Measurements from ENCODE around the gene MED9. TPM values are rescaled to one million over a fixed set of nuclear protein-coding genes. Genes with fewer than 3 reads are reported as not detected.
A peak's percentile ranks its signal among the peaks of the same experiment; 100 is the strongest.

MED9 gene
- total RNA-seq, 1 donor from 2014 or later = 15.3 TPM

DNA sequence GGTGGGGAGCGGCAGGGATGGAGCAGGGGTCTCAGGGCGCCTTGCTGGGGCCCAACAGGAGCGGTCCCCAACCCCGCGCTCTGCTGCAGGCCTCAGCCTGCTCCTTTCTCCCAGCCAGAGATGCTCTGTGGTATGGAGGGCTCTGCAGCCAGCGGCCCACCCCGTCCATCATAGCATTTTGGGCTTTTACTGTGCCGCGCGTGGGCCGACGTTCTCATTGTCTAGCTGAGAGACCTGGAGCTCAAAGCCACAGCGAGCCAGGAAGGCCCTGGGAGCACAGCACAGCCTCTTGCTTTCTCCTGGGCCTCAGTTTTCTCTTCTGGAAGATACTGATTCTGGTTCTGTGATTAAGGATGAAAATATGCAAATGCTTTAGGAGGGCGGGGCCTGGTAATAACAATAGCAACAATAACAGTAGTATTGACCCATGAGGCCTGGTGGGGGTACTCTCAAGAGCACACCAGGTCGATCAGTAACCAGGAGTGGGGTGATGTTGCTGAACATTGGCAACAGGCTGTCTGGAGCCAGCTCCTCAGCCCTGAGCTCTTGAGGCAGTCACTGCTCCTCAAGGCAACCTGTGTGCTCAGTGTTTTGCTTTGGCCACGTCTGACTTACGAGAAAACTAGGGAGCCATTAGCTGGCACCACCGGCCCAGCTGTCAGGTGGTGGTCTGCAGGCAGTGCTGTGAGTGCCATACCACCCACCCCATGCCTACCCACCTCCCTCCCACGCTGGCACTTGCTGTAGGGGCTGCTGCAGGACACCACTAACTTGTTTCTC is 20.5 kb downstream of the MED9 start:
- H3K9me3 Mint-ChIP-seq = no peaks in the 10 kb centered on the region
- no peak for DNase-seq
- peaks cover 13% of the 10 kb centered on the region for H3K36me3 Mint-ChIP-seq (ENCODE audit: low read depth)
- intact Hi-C loops (cut with micrococcal nuclease) = loop anchor here (1.0 to 10.0 kb wide), 7 partner anchors 70 to 538 kb away; partner anchors contain the start of genes ATPAF2, GID4 and PEMT
- H3K27me3 Mint-ChIP-seq = peaks cover 21% of the 10 kb centered on the region
- H3K4me3 Mint-ChIP-seq = peak overlapping the region; percentile 41
- no peak overlapping the region for H3K27ac Mint-ChIP-seq
- H3K4me1 Mint-ChIP-seq = peaks cover 11% of the 10 kb centered on the region

DNA sequence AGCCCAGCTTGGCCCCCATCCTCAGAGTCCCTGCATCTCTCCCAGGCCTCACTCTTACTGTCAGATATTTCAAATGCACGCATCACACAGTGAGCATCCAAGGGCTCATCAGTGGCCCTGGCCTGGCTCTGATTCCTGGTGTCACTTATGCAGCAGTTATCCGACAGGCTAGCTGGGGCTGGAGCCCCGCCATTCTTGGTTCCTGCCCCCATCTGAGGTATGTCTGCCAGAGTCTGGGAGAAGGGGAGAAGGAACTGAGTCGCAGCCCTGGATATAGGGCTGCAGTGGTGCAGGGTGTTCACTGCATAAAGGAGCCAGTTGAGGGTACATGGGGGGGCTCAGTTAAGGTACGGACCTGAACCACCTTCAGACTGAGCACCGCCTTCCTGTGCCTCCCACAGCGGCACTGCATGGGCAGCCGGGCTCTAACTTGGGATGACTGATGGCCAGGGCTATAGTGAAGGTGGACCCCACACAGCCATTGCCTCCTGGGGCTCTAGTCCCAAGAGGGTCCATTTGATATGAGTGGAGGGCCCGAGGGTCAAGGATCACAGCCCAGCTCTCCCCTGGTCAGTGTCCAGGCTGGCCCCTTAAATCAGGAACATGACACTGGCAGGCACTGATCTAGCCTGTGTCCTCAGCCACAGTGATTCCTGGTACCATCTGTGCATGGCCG is 21.2 kb downstream of the MED9 start:
- no peak for DNase-seq
- Mint-ChIP-seq H3K36me3 (ENCODE audit: low read depth) (peaks cover 7% of the 10 kb centered on the region), H3K27ac (no peak overlapping the region), H3K4me3 (no peak overlapping the region), H3K4me1 (peaks cover 11% of the 10 kb centered on the region), H3K27me3 (peaks cover 21% of the 10 kb centered on the region), H3K9me3 (no peaks in the 10 kb centered on the region)
- intact Hi-C loops (cut with micrococcal nuclease) = loop anchor here (1.0 to 10.0 kb wide), 7 partner anchors 69 to 537 kb away; partner anchors contain the start of genes ATPAF2, GID4 and PEMT

DNA sequence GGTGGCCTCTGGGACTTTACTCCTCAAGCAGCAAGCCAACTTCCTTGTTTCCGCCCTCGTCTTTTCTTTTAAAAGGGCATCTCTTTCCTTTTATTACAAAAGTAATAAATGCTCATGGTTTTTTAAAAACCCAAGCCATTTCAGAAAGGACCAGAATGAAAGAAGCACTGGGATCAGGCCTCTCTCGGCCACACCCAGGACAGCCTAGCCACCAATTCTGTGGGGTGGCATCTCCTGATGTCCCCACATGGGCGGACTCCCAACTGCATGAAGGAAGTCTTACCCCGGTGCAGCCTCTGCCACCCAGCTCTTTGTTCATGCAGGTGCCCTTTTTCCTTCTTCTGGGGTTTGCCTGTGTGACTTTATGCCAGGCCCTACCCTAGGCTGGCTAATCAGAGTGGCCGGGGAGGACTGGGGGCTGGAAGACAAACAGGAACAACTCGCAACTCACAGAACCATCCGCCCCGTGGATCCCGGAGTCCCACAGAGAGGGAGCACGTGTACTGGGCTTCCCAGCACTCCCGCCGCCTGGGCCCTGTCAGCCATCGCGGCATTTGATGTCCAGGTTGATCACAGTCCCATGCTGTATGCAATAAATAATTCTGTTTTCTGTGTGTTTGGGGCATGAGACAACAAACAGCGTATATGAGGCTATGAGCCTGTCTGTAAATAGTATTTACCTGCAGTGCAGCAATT is 22.0 kb downstream of the MED9 start:
- H3K9me3 Mint-ChIP-seq = no peaks in the 10 kb centered on the region
- H3K27me3 Mint-ChIP-seq = peaks cover 18% of the 10 kb centered on the region

DNA sequence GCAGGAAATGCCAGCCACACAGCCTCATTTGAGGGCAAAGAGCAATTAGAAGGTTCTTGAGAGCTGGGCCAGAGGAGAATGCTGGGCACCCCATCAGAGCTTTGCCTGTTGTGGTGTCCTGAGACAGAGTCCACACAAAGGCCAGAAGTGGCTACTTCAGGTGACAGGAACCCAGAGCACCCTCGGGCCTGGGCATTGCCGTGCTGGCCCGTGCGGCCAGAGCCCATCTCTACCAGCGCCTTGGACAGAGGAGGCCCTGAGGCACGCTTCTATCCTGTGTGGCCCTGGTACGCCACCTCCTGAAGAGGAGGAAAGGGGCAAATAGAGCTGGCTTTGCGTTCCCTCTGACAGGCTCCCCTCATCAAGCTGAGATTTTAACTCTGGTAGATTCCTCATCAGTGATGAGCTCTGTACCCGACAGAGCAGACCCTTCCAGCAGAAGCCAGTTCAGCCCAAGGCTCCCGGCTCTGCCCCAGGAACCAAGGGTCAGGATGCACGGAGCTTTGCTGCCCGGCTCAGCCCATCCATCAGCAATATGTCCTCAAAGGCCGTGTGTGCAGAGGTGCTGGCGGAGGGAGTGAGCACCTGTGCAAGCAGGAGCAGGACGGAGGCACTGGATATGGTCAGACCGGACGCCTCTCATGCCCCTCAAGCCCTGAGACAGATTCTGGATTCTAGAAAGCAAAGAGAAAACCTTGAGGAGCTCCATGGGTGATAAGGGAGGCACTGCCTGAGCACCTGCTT is 22.8 kb downstream of the MED9 start:
- Mint-ChIP-seq H3K4me3 (no peak overlapping the region), H3K4me1 (peaks cover 10% of the 10 kb centered on the region), H3K36me3 (ENCODE audit: low read depth) (peaks cover 2% of the 10 kb centered on the region), H3K9me3 (no peaks in the 10 kb centered on the region), H3K27ac (no peak overlapping the region), H3K27me3 (peaks cover 16% of the 10 kb centered on the region)
- DNase-seq = no peak
- intact Hi-C loops (cut with micrococcal nuclease) = loop anchor here (5.0 to 10.0 kb wide), 4 partner anchors 68 to 535 kb away; partner anchors contain the start of genes ATPAF2, GID4 and PEMT

More for the DNA sequence above, 22.0 kb downstream of the MED9 start:
- H3K4me1 Mint-ChIP-seq = peaks cover 10% of the 10 kb centered on the region
- no peak for DNase-seq
- intact Hi-C loops (cut with micrococcal nuclease) = loop anchor here (5.0 to 10.0 kb wide), 4 partner anchors 69 to 536 kb away; partner anchors contain the start of genes ATPAF2, GID4 and PEMT
- H3K4me3 Mint-ChIP-seq = no peak overlapping the region
- peaks cover 2% of the 10 kb centered on the region for H3K36me3 Mint-ChIP-seq (ENCODE audit: low read depth)
- H3K27ac Mint-ChIP-seq = no peak overlapping the region

DNA sequence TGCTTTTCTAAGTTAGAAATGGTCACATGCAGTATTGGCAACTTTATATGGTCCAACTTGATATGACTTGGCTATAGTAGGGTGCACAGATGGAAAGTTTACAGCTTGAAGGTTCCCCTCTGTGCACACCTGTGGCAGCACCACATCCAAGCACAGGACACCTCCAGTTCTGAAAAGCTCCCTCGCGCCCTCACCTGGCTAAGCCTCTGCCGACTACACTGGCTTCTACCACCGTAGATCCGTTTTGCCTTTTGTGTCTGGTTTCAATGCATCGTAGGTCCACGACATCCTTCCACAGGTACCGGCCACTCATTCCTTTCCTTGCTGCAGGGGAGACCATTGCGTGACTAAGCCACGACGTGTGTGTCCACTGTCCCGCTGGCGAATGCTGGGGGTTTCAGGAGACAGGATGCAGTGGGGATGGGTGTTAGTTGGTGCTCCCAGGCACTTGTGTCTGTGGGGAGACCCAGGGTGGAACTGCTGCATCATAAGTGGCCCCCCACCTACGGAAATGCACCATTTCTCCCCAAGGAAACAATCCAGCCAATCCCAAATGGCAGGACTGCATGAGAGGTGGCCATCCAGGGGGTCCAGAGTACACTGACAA is 24.3 kb downstream of the MED9 start:
- no peaks in the 10 kb centered on the region for H3K36me3 Mint-ChIP-seq (ENCODE audit: low read depth)
- intact Hi-C loops (cut with micrococcal nuclease) = no loop called here
- DNase-seq = no peak
- peaks cover 6% of the 10 kb centered on the region for H3K27me3 Mint-ChIP-seq
- peaks cover 3% of the 10 kb centered on the region for H3K4me1 Mint-ChIP-seq
- H3K27ac Mint-ChIP-seq = no peak overlapping the region
- no peaks in the 10 kb centered on the region for H3K9me3 Mint-ChIP-seq
- no peak overlapping the region for H3K4me3 Mint-ChIP-seq

DNA sequence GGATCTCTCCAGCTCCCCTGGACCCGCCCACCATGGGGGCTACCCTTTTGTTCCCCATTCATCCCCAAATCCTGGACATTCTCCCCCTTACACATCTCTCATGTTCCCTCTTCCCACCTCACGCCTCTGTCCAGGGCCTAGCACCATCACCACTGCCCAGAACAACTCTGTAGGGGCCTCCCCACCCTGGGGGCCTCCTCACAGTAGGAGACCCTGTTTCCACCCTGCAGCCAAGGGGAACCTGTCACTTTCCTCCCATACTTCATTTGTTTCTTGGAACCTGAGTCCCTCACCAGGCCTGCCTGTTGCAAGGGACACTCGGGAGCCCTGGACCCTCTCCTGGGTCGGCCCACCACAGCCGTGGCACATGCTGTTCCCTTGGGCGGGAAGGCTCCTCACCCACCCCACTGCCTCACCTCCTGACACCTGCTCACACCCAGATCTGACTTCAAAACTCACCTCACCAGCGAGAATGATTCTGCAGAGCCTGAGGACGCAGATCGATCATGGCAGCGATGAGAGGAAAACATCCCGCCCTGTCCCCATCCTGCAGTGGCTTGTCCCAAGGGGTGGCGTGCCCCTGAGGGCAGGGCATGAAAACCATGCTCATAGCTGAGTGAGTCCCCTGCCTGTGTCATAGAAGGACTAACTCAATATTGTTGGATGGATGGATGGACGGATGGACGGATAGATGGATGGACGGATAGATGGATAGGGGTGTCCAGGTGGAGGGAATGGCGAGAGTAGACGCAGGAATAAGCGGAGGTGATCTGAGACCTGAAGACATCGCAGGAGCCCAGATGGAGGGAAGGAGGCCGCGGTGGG is 26.2 kb downstream of the MED9 start:
- Mint-ChIP-seq H3K27me3 (peaks cover 1% of the 10 kb centered on the region), H3K9me3 (no peaks in the 10 kb centered on the region), H3K4me1 (no peaks in the 10 kb centered on the region), H3K36me3 (ENCODE audit: low read depth) (no peaks in the 10 kb centered on the region), H3K27ac (no peak overlapping the region), H3K4me3 (no peak overlapping the region)
- intact Hi-C loops (cut with micrococcal nuclease) = no loop called here
- no peak for DNase-seq

DNA sequence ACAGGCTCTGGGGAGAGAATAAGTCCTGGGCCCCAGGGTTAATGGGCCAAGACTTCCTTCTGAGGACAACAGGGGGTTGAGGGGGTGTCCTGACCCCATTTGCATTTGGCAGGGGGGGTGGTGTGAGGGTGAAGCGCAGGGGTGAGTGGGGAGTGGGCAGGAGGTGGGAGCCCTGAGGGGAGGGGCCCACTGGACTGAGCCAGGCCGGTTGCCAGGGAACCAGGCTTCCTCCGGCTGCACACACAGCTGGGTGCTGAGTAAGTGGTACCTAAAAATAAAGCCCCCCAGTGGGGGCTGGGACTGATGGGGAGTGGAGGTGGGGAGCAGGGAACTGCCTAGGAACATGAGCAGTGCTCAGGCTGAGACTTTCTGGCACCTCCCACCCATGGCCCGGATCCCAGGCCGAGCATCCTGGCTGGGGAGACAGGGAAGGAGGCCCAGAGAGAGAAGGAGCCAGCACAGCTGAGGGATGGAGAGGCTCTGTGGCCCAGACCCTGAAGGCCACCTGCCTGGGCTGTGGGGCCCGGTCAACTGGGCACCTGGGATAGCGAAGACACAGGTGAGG is 26.8 kb downstream of the MED9 start:
- H3K36me3 Mint-ChIP-seq (ENCODE audit: low read depth) = no peaks in the 10 kb centered on the region
- H3K4me1 Mint-ChIP-seq = no peaks in the 10 kb centered on the region
- intact Hi-C loops (cut with micrococcal nuclease) = no loop called here

DNA sequence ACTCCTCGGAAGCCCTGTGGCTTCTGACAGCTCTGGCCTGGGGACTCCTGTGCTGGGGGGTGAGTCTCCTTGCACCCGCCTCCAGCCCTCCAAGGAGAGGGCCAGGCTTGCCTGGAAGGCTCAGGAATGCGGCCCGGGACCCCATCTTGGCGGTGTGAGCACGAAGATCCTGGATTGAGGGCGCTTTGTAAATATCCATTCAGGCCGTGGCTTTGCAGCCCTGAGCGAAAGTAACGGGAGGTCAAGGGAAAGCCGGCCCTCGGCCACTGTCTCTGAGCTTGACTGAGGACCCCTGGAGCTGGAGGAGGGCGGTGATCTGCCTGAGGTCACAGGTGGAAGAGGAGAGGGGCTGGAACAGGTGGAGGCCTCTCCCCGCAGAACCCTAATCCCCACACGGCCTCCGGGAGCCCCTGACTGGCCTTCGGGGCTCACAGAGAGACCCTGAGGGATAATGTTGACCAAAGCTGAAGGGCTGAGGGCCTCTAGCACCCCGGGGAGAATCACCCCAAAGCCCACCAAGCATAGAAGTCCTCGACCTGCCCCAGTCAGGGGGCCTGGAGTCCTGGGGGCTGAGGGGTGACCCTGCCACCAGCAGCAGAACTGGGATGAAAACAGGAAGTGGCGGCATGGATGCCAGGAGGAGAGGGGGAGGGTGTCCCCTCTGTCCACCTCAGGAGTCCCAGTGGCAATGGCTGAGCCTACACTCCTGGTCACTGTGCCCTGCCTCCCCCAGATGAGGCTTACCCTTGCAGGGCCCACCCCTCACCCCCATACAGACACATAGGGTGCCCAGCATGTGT is 27.7 kb downstream of the MED9 start:
- Mint-ChIP-seq H3K9me3 (no peaks in the 10 kb centered on the region), H3K4me3 (no peak overlapping the region), H3K27ac (no peak overlapping the region), H3K4me1 (no peaks in the 10 kb centered on the region), H3K36me3 (ENCODE audit: low read depth) (no peaks in the 10 kb centered on the region), H3K27me3 (peaks cover 1% of the 10 kb centered on the region)
- intact Hi-C loops (cut with micrococcal nuclease) = no loop called here
- no peak for DNase-seq

More for the DNA sequence above, 26.8 kb downstream of the MED9 start:
- H3K4me3 Mint-ChIP-seq = no peak overlapping the region
- no peak for DNase-seq
- no peaks in the 10 kb centered on the region for H3K9me3 Mint-ChIP-seq
- no peak overlapping the region for H3K27ac Mint-ChIP-seq
- H3K27me3 Mint-ChIP-seq = peaks cover 1% of the 10 kb centered on the region

DNA sequence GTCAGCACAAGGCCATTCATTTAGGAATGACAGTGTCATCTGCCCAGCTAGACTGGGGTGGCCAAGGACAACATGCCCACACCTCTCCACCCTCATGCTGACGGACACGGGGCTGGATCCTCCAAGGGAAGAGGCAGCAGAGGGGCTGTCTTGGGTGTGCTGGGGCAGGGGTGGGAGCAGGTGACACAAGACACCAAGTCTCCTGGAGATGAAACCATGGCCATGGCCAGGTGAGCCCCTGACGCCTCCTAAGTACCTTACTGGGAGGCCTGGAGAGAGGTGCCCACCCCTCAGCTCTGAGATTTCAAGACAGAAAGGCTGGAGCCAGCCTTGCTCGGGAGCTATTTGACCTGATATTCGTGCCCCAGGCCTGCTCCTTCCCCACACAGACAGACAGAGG is 28.4 kb downstream of the MED9 start:
- Mint-ChIP-seq H3K4me1 (no peaks in the 10 kb centered on the region), H3K4me3 (no peak overlapping the region), H3K27me3 (peaks cover 1% of the 10 kb centered on the region), H3K36me3 (ENCODE audit: low read depth) (no peaks in the 10 kb centered on the region), H3K9me3 (no peaks in the 10 kb centered on the region), H3K27ac (no peak overlapping the region)
- intact Hi-C loops (cut with micrococcal nuclease) = no loop called here
- DNase-seq = no peak

DNA sequence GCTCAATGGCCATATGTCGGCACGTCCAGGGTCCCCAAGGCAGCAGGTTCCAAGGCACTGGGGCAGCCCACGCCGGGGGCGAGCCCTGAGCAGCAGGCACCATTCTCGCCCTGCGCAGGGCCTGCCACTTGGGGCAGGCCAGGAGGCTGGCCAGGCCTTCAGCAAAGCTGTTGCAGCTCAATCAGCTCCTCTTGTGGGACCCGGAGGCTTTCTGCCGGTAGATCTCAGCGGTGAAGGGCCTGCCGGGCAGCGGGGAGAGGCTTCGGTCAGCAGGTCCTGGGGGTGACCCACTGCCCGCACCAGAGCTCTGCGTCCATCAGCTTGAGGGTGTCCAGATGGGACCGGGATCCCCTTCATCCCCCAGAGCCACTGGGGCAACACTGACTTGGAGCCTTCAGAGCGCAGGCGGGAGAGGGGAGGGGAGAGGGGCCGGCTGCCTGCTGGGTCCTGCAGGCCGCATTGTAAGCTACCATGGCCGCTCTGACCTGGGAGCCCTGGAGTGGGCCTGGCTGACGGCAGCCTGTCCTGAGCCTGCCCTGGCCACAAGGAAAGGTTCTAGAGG is 28.9 kb downstream of the MED9 start:
- no peaks in the 10 kb centered on the region for H3K27me3 Mint-ChIP-seq
- no peak overlapping the region for H3K27ac Mint-ChIP-seq
- H3K36me3 Mint-ChIP-seq (ENCODE audit: low read depth) = no peaks in the 10 kb centered on the region

DNA sequence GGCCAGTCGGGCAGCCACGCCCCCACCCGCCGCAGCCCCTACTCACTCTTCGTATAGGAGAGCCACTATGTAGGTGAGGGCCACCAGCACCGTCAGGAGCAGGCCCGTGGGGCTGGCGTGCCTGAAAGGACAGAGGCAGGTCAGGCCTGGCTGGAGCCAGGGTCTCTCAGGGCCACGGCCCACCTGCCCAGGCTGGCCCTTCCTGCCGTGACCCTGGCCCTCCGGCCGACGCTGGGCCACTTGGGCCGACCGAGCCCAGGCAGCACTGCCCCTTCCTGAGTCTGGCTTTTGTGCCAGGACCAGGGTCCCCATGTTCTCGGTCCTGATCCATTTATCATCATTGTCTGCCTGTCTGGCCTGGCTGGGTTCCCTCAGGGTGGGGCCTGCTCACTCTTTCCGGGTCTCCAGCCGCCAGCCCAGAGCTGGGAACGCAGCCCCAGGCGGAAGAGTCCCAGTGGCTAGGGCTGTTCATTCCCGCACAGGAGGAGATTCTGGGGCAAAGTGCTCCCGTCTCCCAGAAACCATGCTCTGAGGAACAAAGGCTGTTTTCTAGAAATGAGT is 29.5 kb downstream of the MED9 start:
- Mint-ChIP-seq H3K36me3 (ENCODE audit: low read depth) (no peaks in the 10 kb centered on the region), H3K27me3 (no peaks in the 10 kb centered on the region), H3K27ac (no peak overlapping the region), H3K9me3 (no peaks in the 10 kb centered on the region), H3K4me3 (no peak overlapping the region), H3K4me1 (no peaks in the 10 kb centered on the region)
- DNase-seq = no peak
- intact Hi-C loops (cut with micrococcal nuclease) = no loop called here

More for the DNA sequence above, 28.9 kb downstream of the MED9 start:
- no peak for DNase-seq
- Mint-ChIP-seq H3K4me1 (no peaks in the 10 kb centered on the region), H3K9me3 (no peaks in the 10 kb centered on the region), H3K4me3 (no peak overlapping the region)
- intact Hi-C loops (cut with micrococcal nuclease) = no loop called here
